OCI-LY1 (cell line): ENCODE measurements around the gene INSRR.

Source experiments
- CTCF ChIP-seq: fragments of 200-600 bp; sonication (generic), shearing (Covaris generic); IDR thresholded peaks from 2 replicates; pipeline ENCODE4 v1.5.1; 2017; ENCODE audit warnings: mild to moderate bottlenecking, antibody characterized with exemption, low read length, moderate library complexity, mixed read lengths
- EZH2 ChIP-seq: fragments of 200-600 bp; sonication (generic), shearing (Covaris generic); IDR thresholded peaks from 2 replicates; pipeline ENCODE4 v1.8.0; 2017; ENCODE audit warnings: borderline replicate concordance, mixed run types, mild to moderate bottlenecking, antibody characterized with exemption, low read length, moderate library complexity, mixed read lengths

GRCh38 chr1:156836041-156836654 lies 22.8 kb downstream of the INSRR start:
- TF ChIP-seq CTCF = no peak
- TF ChIP-seq EZH2 = no peak
